ENCODE data around the gene CCNG2.

DNA sequence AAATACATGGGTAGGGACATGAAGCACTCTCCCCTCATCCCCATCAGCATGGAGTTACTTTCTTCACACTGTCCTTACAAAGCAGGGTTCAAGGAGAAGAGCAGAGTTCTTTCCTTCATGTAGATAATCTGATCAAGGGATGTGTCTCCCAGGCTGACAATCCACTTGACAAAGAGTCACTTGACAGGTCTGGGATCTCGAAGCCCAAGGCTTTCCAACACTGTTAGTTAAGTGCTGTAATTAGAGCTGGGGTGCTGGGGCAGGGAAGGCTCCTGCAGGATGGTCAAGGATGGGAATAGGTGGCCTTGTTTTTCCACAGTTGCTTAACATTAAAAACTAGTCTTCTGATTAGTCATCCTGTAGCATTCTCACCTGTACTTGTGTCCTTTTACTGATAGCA, 38.0 kb downstream of the CCNG2 start:
- TF ChIP-seq CTCF (IDR thresholded peaks at IDR 0.05 in 4 of 5, conservative IDR thresholded peaks at IDR 0.05 in 1 of 5), result no peak
- TF ChIP-seq POLR2A (IDR thresholded peaks at IDR 0.05), result no peak

All from gastrocnemius medialis (tissue), 4 donors.